ENCODE data around the gene ATP10A.

ATP10A gene

DNA sequence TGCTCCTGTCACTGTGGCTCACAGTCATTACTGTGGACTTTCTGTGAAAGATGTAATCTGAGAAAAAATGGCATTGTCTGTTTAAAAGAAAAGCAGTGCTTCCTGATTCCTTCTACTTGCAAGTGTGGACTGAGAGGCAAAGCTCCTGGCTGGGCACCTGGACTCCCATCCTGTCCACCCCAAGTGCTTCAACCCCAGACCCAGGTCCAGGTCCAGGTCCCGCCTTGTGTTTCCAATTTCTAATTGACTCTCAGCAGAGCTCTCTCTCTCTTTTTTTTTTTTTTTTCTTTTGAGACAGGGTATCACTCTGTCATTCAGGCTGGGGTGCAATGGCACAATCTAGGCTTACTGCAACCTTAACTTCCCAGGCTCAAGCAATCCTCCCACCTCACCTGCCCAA, 94.9 kb downstream of the ATP10A start:
- H3K27ac ChIP-seq (ENCODE audit: insufficient read depth in 1 of 2, low read depth in 1 of 2, low read length in 2 of 2, poor library complexity in 1 of 2, severe bottlenecking in 2 of 2), result no peak overlapping the region
- H3K27me3 ChIP-seq (replicated peaks in 2 of 5; ENCODE audit: control insufficient read depth in 4 of 5, insufficient read depth in 5 of 5, low read length in 4 of 5), result no peaks in the 10 kb centered on the region
- POLR2A ChIA-PET, result no interaction called here
- DNase-seq, result no peak
- H3K36me3 ChIP-seq (ENCODE audit: control insufficient read depth in 4 of 4, insufficient read depth in 4 of 4, low read length in 3 of 4), result peaks cover 2 to 15% (median 6%) of the 10 kb centered on the region in 4 experiments
- peaks cover 0 to 4% (median 0%) of the 10 kb centered on the region in 4 experiments for H3K4me1 ChIP-seq (ENCODE audit: control extremely low read depth in 1 of 4, control insufficient read depth in 4 of 4, insufficient read depth in 4 of 4, low read length in 3 of 4)
- no peak overlapping the region for H3K4me3 ChIP-seq (ENCODE audit: control insufficient read depth in 1 of 7, extremely low read depth in 1 of 7, insufficient read depth in 4 of 7, low read depth in 2 of 7, low read length in 6 of 7)
- H3K9me3 ChIP-seq (ENCODE audit: control extremely low read depth in 1 of 5, control insufficient read depth in 4 of 5, insufficient read depth in 2 of 5, low read depth in 1 of 5, low read length in 4 of 5), result peaks cover 0 to 14% (median 0%) of the 10 kb centered on the region in 5 experiments
- 100% methylated on average over 1 of the region's 1 CpG for WGBS (ENCODE audit: insufficient coverage)
- CTCF ChIA-PET, result interaction anchor here (1.1 kb wide), 1 partner anchor 9 kb away, joined by 3 read pairs; no protein-coding TSS in a partner anchor

DNA sequence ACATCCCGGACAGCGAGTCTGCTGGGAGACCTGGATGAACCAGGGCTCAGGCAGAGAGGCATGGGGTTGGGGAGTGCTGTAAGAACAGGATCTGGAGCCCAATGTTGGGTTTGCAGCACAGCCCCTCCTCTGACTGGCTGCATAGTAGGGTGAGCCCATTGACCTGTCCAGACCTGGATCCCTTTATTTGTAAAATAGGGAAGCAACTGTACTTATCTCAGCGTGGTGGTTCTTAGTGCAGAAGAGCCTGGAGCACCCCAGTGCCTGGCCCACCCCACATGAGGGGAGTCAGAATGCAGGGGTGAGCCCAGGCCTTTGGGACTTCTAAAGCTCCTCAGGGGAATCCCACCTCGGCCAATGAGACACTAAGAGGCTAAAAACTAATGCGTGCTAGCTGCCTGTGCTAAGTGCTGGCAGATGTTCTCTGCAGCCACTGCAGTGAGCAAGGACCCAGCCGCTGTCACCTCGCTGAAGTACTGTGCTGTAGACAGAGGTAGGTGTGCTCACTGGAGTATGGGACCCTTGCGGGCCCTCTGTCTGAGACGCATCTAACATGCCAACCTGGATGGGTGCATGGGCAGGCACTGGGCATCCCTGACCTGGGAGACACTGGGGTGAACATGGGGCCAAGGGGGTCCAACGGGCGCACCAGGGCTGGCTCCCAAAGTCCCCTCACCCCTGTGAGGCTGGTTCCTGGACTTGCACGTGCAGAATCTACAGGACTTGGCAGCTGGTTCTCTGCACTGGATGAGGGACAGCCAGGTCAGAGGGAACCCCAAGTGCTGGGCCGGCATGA, 95.6 kb downstream of the ATP10A start:
- H3K27me3 ChIP-seq (replicated peaks in 2 of 5; ENCODE audit: control insufficient read depth in 4 of 5, insufficient read depth in 5 of 5, low read length in 4 of 5), result no peaks in the 10 kb centered on the region
- H3K27ac ChIP-seq (ENCODE audit: insufficient read depth in 1 of 2, low read depth in 1 of 2, low read length in 2 of 2, poor library complexity in 1 of 2, severe bottlenecking in 2 of 2), result no peak overlapping the region
- H3K4me3 ChIP-seq (ENCODE audit: control insufficient read depth in 1 of 7, extremely low read depth in 1 of 7, insufficient read depth in 4 of 7, low read depth in 2 of 7, low read length in 6 of 7), result no peak overlapping the region
- DNase-seq, result no peak
- H3K36me3 ChIP-seq (ENCODE audit: control insufficient read depth in 4 of 4, insufficient read depth in 4 of 4, low read length in 3 of 4), result peaks cover 2 to 15% (median 6%) of the 10 kb centered on the region in 4 experiments
- ChIA-PET POLR2A (no interaction called here), CTCF (interaction anchor here (1.1 kb wide), 1 partner anchor 10 kb away, joined by 3 read pairs; no protein-coding TSS in a partner anchor)
- WGBS (ENCODE audit: insufficient coverage), result 97% methylated on average over 11 of the region's 13 CpGs
- peaks cover 0 to 5% (median under 1%) of the 10 kb centered on the region in 4 experiments for H3K4me1 ChIP-seq (ENCODE audit: control extremely low read depth in 1 of 4, control insufficient read depth in 4 of 4, insufficient read depth in 4 of 4, low read length in 3 of 4)
- H3K9me3 ChIP-seq (ENCODE audit: control extremely low read depth in 1 of 5, control insufficient read depth in 4 of 5, insufficient read depth in 2 of 5, low read depth in 1 of 5, low read length in 4 of 5), result peaks cover 0 to 14% (median 0%) of the 10 kb centered on the region in 5 experiments

DNA sequence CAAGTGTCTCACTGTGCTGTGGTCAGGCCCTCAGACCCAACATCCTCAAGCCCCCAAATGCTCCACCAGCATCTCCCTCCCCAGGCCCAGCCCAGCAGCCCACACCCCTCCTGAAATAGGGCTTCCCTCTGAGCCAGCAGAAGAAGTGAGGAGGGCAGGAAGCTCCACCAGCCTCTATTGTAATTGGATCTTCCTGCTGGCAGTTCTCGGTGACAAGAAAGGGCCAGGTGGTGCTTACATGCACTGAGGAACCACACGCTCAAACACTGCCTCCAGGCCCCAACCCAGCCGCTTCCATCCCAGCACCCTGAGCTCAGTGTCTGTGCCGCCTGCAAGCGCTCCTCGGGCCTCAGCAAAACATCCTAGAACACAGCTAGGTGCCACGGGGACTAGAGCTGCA, 96.7 kb downstream of the ATP10A start:
- Histone ChIP-seq H3K4me1 (ENCODE audit: control extremely low read depth in 1 of 4, control insufficient read depth in 4 of 4, insufficient read depth in 4 of 4, low read length in 3 of 4) (peaks cover 0 to 16% (median 8%) of the 10 kb centered on the region in 4 experiments), H3K4me3 (ENCODE audit: control insufficient read depth in 1 of 7, extremely low read depth in 1 of 7, insufficient read depth in 4 of 7, low read depth in 2 of 7, low read length in 6 of 7) (no peak overlapping the region), H3K36me3 (ENCODE audit: control insufficient read depth in 4 of 4, insufficient read depth in 4 of 4, low read length in 3 of 4) (peaks cover 2 to 15% (median 5%) of the 10 kb centered on the region in 4 experiments), H3K27me3 (replicated peaks in 2 of 5; ENCODE audit: control insufficient read depth in 4 of 5, insufficient read depth in 5 of 5, low read length in 4 of 5) (no peaks in the 10 kb centered on the region), H3K9me3 (ENCODE audit: control extremely low read depth in 1 of 5, control insufficient read depth in 4 of 5, insufficient read depth in 2 of 5, low read depth in 1 of 5, low read length in 4 of 5) (peaks cover 0 to 14% (median 0%) of the 10 kb centered on the region in 5 experiments), H3K27ac (ENCODE audit: insufficient read depth in 1 of 2, low read depth in 1 of 2, low read length in 2 of 2, poor library complexity in 1 of 2, severe bottlenecking in 2 of 2) (no peak overlapping the region)
- no peak for DNase-seq
- 100% methylated on average over 6 of the region's 7 CpGs for WGBS (ENCODE audit: insufficient coverage)
- ChIA-PET POLR2A (no interaction called here), CTCF (interaction anchor here (1.5 kb wide), 1 partner anchor 12 kb away, joined by 3 read pairs; no protein-coding TSS in a partner anchor)

DNA sequence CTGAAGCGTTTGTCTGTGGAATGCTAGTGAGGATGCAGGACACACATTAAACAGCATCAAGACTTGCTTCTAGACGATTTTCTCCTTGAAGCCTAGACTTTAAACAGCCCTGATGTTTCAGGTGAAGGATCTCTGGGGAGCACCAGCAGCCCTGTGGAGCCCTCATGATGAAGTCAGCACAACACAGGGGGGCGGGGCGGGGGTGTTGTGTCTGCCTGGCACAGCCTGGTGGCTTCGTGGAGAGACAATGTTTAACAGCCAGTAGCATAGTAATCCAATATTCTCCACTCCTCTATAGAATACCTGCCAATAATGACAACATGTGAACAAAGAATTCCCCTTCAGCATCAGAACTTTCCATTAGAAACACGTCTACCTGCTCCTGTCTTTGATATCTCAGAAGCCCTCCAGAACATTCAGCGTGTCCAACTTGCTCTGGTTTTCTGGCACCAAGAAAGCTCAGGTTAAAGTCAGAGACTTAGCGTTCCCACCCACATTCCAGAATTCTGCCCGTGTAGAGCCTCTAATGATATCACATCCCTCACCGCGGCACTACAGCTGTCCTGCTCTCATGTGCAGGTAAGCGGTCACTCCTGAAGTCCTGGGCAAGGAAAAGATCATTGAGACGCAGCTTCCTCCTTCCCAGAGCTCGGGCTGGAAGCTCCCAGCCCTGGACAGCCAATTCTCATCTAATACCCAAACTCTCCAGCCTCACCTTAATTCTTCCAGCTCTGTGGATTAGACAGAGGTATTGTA, 98.0 kb downstream of the ATP10A start:
- ChIA-PET CTCF (interaction anchor here (0.6 to 1.0 kb wide), 2 partner anchors 12 to 80 kb away, joined by 3 read pairs; no protein-coding TSS in a partner anchor), POLR2A (no interaction called here)
- Histone ChIP-seq H3K4me1 (ENCODE audit: control extremely low read depth in 1 of 4, control insufficient read depth in 4 of 4, insufficient read depth in 4 of 4, low read length in 3 of 4) (peaks cover 0 to 18% (median 8%) of the 10 kb centered on the region in 4 experiments), H3K9me3 (ENCODE audit: control extremely low read depth in 1 of 5, control insufficient read depth in 4 of 5, insufficient read depth in 2 of 5, low read depth in 1 of 5, low read length in 4 of 5) (peaks cover 0 to 14% (median 0%) of the 10 kb centered on the region in 5 experiments), H3K27ac (ENCODE audit: insufficient read depth in 1 of 2, low read depth in 1 of 2, low read length in 2 of 2, poor library complexity in 1 of 2, severe bottlenecking in 2 of 2) (no peak overlapping the region), H3K36me3 (ENCODE audit: control insufficient read depth in 4 of 4, insufficient read depth in 4 of 4, low read length in 3 of 4) (peaks cover 2 to 15% (median 5%) of the 10 kb centered on the region in 4 experiments), H3K4me3 (ENCODE audit: control insufficient read depth in 1 of 7, extremely low read depth in 1 of 7, insufficient read depth in 4 of 7, low read depth in 2 of 7, low read length in 6 of 7) (no peak overlapping the region), H3K27me3 (replicated peaks in 2 of 5; ENCODE audit: control insufficient read depth in 4 of 5, insufficient read depth in 5 of 5, low read length in 4 of 5) (no peaks in the 10 kb centered on the region)
- no peak for DNase-seq
- WGBS (ENCODE audit: insufficient coverage), result 95% methylated on average over 12 of the region's 14 CpGs

DNA sequence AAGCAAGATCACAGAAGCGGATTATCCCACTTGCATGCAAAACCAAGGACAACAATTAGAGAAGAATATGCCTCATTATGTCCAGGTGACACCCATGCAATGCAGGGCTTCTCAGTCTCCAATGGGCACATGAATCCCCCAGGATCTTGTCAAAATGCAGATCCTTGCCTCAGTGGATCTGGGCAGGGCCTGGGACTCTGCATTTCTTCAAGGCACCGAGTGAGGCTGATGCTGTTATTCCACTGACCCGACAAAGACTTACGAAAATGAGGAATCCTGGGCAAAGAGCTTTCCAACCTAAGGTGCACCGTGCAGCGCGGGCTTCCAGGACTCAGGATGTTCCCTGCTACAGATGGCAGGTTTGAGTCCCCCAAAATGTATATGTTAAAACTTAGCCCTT, 99.2 kb downstream of the ATP10A start:
- ChIA-PET POLR2A (no interaction called here), CTCF (interaction anchor here (1.0 to 1.6 kb wide), 2 partner anchors 8 to 11 kb away, joined by 3 to 4 read pairs; no protein-coding TSS in a partner anchor)
- no peak for DNase-seq
- Histone ChIP-seq H3K4me3 (ENCODE audit: control insufficient read depth in 1 of 7, extremely low read depth in 1 of 7, insufficient read depth in 4 of 7, low read depth in 2 of 7, low read length in 6 of 7) (no peak overlapping the region), H3K4me1 (ENCODE audit: control extremely low read depth in 1 of 4, control insufficient read depth in 4 of 4, insufficient read depth in 4 of 4, low read length in 3 of 4) (peaks cover 0 to 18% (median 8%) of the 10 kb centered on the region in 4 experiments), H3K36me3 (ENCODE audit: control insufficient read depth in 4 of 4, insufficient read depth in 4 of 4, low read length in 3 of 4) (peaks cover 2 to 15% (median 5%) of the 10 kb centered on the region in 4 experiments), H3K27me3 (replicated peaks in 2 of 5; ENCODE audit: control insufficient read depth in 4 of 5, insufficient read depth in 5 of 5, low read length in 4 of 5) (no peaks in the 10 kb centered on the region), H3K9me3 (ENCODE audit: control extremely low read depth in 1 of 5, control insufficient read depth in 4 of 5, insufficient read depth in 2 of 5, low read depth in 1 of 5, low read length in 4 of 5) (peaks cover 0 to 14% (median 0%) of the 10 kb centered on the region in 5 experiments), H3K27ac (ENCODE audit: insufficient read depth in 1 of 2, low read depth in 1 of 2, low read length in 2 of 2, poor library complexity in 1 of 2, severe bottlenecking in 2 of 2) (no peak overlapping the region)
- 98% methylated on average over 6 of the region's 7 CpGs for WGBS (ENCODE audit: insufficient coverage)

DNA sequence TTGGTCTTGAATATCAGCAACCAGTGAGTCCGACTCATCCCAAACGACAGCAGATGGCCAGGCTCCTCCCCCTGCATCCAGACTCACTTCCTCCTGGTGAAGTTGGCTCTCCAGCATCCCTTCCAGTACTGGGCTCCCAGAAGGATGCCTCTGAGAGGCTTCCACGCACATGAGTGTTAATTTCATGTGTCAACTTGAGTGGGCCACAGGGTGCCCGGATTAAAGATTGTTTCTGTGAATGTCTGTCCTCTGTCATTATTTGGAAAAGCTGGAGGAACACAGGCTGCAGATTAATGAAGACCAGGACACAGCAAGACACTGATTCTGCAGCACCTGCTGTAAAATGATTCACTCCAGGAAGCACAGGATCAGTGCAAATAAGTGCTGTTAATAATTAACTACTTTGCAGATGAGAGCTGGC, 99.8 kb downstream of the ATP10A start:
- DNase-seq, result no peak
- WGBS (ENCODE audit: insufficient coverage), result 84% methylated on average over 4 of the region's 4 CpGs
- CTCF ChIA-PET, result interaction anchor here (1.6 kb wide), 1 partner anchor 8 kb away, joined by 4 read pairs; no protein-coding TSS in a partner anchor

More for the DNA sequence above, 99.8 kb downstream of the ATP10A start:
- Histone ChIP-seq H3K4me1 (ENCODE audit: control extremely low read depth in 1 of 4, control insufficient read depth in 4 of 4, insufficient read depth in 4 of 4, low read length in 3 of 4) (peaks cover 0 to 18% (median 8%) of the 10 kb centered on the region in 4 experiments), H3K4me3 (ENCODE audit: control insufficient read depth in 1 of 7, extremely low read depth in 1 of 7, insufficient read depth in 4 of 7, low read depth in 2 of 7, low read length in 6 of 7) (no peak overlapping the region), H3K9me3 (ENCODE audit: control extremely low read depth in 1 of 5, control insufficient read depth in 4 of 5, insufficient read depth in 2 of 5, low read depth in 1 of 5, low read length in 4 of 5) (peaks cover 0 to 14% (median 0%) of the 10 kb centered on the region in 5 experiments), H3K27ac (ENCODE audit: insufficient read depth in 1 of 2, low read depth in 1 of 2, low read length in 2 of 2, poor library complexity in 1 of 2, severe bottlenecking in 2 of 2) (no peak overlapping the region), H3K27me3 (replicated peaks in 2 of 5; ENCODE audit: control insufficient read depth in 4 of 5, insufficient read depth in 5 of 5, low read length in 4 of 5) (no peaks in the 10 kb centered on the region), H3K36me3 (ENCODE audit: control insufficient read depth in 4 of 4, insufficient read depth in 4 of 4, low read length in 3 of 4) (peaks cover 2 to 15% (median 5%) of the 10 kb centered on the region in 4 experiments)
- POLR2A ChIA-PET, result no interaction called here
